ENCODE data around the gene NRCAM.
"Not testable (repeated sequence)": the region's sequence is repeated elsewhere in the genome, so short reads cannot be mapped to it uniquely, and the experiment has no call there.

The NRCAM gene

DNA sequence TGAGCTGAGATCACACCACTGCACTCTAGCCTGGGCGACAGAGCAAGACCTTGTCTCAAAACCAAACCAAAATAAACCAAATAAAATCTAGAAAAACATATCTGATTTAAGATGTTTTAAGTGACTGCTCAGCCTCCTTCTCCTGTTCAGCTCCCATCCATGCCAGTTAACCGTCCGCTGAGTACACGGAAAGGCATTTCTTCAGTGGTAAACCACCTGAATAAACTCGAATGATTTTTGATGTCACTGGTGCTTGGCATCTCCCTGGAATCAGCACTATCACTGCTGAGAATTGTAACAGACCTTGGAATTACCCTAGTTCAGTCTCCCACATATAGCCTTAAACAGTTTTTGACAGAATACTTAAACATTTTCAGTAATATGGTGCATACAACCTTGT is 24.1 kb upstream of the NRCAM start:
- no peaks in the 10 kb centered on the region for H3K9me3 ChIP-seq (ENCODE audit: control insufficient read depth, low read length)
- no peaks in the 10 kb centered on the region for H3K36me3 ChIP-seq (ENCODE audit: control insufficient read depth, insufficient read depth, low read length)
- H3K9ac ChIP-seq (ENCODE audit: low read length), result no peak overlapping the region
- H3K27me3 ChIP-seq (ENCODE audit: control insufficient read depth, insufficient read depth, low read length), result no peaks in the 10 kb centered on the region
- H3K4me1 ChIP-seq (ENCODE audit: control insufficient read depth, insufficient read depth, low read length), result no peaks in the 10 kb centered on the region
- H3K4me3 ChIP-seq (ENCODE audit: low read length), result no peak overlapping the region

GRCh38 chr7:108479751-108480150 is 23.5 kb upstream of the NRCAM start:
- Histone ChIP-seq H3K4me3 (ENCODE audit: low read length) (no peak overlapping the region), H3K9ac (ENCODE audit: low read length) (no peak overlapping the region), H3K27me3 (ENCODE audit: control insufficient read depth, insufficient read depth, low read length) (no peaks in the 10 kb centered on the region), H3K4me1 (ENCODE audit: control insufficient read depth, insufficient read depth, low read length) (no peaks in the 10 kb centered on the region), H3K36me3 (ENCODE audit: control insufficient read depth, insufficient read depth, low read length) (no peaks in the 10 kb centered on the region), H3K9me3 (ENCODE audit: control insufficient read depth, low read length) (no peaks in the 10 kb centered on the region)

GRCh38 chr7:108479118-108479517 is 22.9 kb upstream of the NRCAM start:
- Histone ChIP-seq H3K36me3 (ENCODE audit: control insufficient read depth, insufficient read depth, low read length) (no peaks in the 10 kb centered on the region), H3K9ac (ENCODE audit: low read length) (no peak overlapping the region), H3K4me3 (ENCODE audit: low read length) (no peak overlapping the region), H3K27me3 (ENCODE audit: control insufficient read depth, insufficient read depth, low read length) (no peaks in the 10 kb centered on the region), H3K4me1 (ENCODE audit: control insufficient read depth, insufficient read depth, low read length) (no peaks in the 10 kb centered on the region), H3K9me3 (ENCODE audit: control insufficient read depth, low read length) (no peaks in the 10 kb centered on the region)

GRCh38 chr7:108468246-108468645 is 12.0 kb upstream of the NRCAM start:
- H3K9ac ChIP-seq (ENCODE audit: low read length), result no peak overlapping the region
- no peak overlapping the region for H3K4me3 ChIP-seq (ENCODE audit: low read length)
- no peaks in the 10 kb centered on the region for H3K4me1 ChIP-seq (ENCODE audit: control insufficient read depth, insufficient read depth, low read length)
- H3K27me3 ChIP-seq (ENCODE audit: control insufficient read depth, insufficient read depth, low read length), result no peaks in the 10 kb centered on the region
- no peaks in the 10 kb centered on the region for H3K9me3 ChIP-seq (ENCODE audit: control insufficient read depth, low read length)
- no peaks in the 10 kb centered on the region for H3K36me3 ChIP-seq (ENCODE audit: control insufficient read depth, insufficient read depth, low read length)

- H3K9me3 ChIP-seq (ENCODE audit: control insufficient read depth, low read length), result no peaks in the 10 kb centered on the region
- H3K27me3 ChIP-seq (ENCODE audit: control insufficient read depth, insufficient read depth, low read length), result no peaks in the 10 kb centered on the region
- no peak overlapping the region for H3K4me3 ChIP-seq (ENCODE audit: low read length)
- no peak overlapping the region for H3K9ac ChIP-seq (ENCODE audit: low read length)
- no peaks in the 10 kb centered on the region for H3K36me3 ChIP-seq (ENCODE audit: control insufficient read depth, insufficient read depth, low read length)
- H3K4me1 ChIP-seq (ENCODE audit: control insufficient read depth, insufficient read depth, low read length), result no peaks in the 10 kb centered on the region
Observed at GRCh38 chr7:108467391-108467790, 11.2 kb upstream of the NRCAM start.

DNA sequence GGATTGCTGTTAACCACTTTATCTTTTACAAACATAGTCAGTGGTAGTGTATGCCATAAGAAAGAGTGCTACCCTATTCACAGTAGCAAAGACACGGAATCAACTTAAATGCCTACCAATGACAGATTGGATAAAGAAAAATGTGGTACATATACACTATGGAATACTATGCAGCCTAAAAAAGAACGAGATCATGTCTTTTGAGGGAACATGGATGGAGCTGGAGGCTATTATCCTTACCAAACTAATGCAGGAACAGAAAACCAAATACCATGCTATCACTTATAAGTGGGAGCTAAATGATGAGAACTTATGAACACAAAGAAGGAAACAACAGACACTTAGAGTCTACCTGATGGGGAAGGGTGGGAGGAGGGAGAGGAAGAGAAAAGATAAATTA is 10.1 kb upstream of the NRCAM start:
- not testable (repeated sequence) for H3K36me3 ChIP-seq (ENCODE audit: control insufficient read depth, insufficient read depth, low read length); H3K9me3 ChIP-seq (ENCODE audit: control insufficient read depth, low read length); H3K9ac ChIP-seq (ENCODE audit: low read length); H3K4me3 ChIP-seq (ENCODE audit: low read length); H3K27me3 ChIP-seq (ENCODE audit: control insufficient read depth, insufficient read depth, low read length); H3K4me1 ChIP-seq (ENCODE audit: control insufficient read depth, insufficient read depth, low read length)

DNA sequence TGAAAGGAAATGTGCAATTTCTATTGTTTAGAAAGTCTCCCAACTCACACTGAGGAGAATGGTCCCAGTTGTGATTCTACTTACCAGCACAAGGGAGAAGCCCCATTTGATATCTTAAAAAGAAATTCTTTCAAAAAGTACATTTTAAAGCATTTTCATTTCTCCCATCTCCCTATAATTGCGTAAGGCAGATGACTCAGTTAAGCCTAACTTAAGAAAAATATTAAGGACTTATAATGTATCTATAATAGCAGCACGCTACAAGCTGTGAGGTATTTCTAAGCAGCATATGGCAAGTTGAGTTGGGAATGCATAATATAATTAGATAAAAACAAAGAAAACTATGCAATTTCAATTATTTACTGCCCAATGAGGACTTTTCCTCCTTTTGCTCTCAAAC is 8.5 kb upstream of the NRCAM start:
- no peak overlapping the region for H3K9ac ChIP-seq (ENCODE audit: low read length)
- H3K27me3 ChIP-seq (ENCODE audit: control insufficient read depth, insufficient read depth, low read length), result no peaks in the 10 kb centered on the region
- H3K9me3 ChIP-seq (ENCODE audit: control insufficient read depth, low read length), result no peaks in the 10 kb centered on the region
- no peak overlapping the region for H3K4me3 ChIP-seq (ENCODE audit: low read length)
- no peaks in the 10 kb centered on the region for H3K4me1 ChIP-seq (ENCODE audit: control insufficient read depth, insufficient read depth, low read length)
- no peaks in the 10 kb centered on the region for H3K36me3 ChIP-seq (ENCODE audit: control insufficient read depth, insufficient read depth, low read length)

GRCh38 chr7:108463613-108464012 is 7.4 kb upstream of the NRCAM start:
- H3K36me3 ChIP-seq (ENCODE audit: control insufficient read depth, insufficient read depth, low read length), result no peaks in the 10 kb centered on the region
- no peak overlapping the region for H3K4me3 ChIP-seq (ENCODE audit: low read length)
- H3K27me3 ChIP-seq (ENCODE audit: control insufficient read depth, insufficient read depth, low read length), result peaks cover 2% of the 10 kb centered on the region
- no peaks in the 10 kb centered on the region for H3K4me1 ChIP-seq (ENCODE audit: control insufficient read depth, insufficient read depth, low read length)
- H3K9me3 ChIP-seq (ENCODE audit: control insufficient read depth, low read length), result no peaks in the 10 kb centered on the region
- no peak overlapping the region for H3K9ac ChIP-seq (ENCODE audit: low read length)

DNA sequence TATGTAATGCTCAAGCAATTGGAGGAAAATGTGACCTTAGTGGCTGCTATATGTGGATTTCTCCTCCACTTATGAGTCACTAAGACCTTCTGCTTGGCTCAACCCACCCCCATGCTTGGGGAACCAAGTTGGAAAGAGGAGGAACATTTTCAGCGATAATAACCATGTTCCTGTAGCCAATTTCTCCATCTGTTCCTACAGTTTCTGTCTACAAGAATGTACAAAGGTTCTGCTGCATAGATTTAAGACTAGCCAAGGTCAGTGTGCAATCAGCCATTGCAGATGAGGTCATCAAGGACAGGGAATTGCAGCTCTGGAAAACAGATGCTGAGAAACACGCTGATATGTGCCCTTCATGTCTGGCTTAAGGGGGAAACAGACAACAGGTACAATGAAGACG is 5.6 kb upstream of the NRCAM start:
- Histone ChIP-seq H3K36me3 (ENCODE audit: control insufficient read depth, insufficient read depth, low read length) (no peaks in the 10 kb centered on the region), H3K4me1 (ENCODE audit: control insufficient read depth, insufficient read depth, low read length) (no peaks in the 10 kb centered on the region), H3K4me3 (ENCODE audit: low read length) (no peak overlapping the region)

DNA sequence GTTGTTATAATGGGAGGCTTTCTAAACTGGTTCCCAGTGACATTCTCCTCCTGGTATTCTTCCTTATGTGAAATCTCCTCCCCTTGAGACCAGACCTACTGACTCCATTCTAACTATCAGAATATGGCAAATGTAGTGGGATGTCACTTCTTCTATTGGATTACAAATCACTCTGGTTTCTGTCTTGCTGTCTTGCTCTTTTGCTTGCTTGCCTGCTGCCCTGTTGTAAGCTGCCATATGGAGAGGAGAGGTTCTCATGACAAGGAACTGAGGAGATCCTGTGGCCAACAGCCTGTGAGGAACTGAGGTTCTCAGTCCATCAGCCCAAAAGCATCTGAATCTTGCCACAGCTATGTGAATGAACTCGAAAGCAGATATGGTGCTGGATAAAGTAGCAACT is 4.7 kb upstream of the NRCAM start:
- Histone ChIP-seq H3K9ac (ENCODE audit: low read length) (no peak overlapping the region), H3K36me3 (ENCODE audit: control insufficient read depth, insufficient read depth, low read length) (no peaks in the 10 kb centered on the region), H3K4me1 (ENCODE audit: control insufficient read depth, insufficient read depth, low read length) (no peaks in the 10 kb centered on the region), H3K4me3 (ENCODE audit: low read length) (no peak overlapping the region), H3K27me3 (ENCODE audit: control insufficient read depth, insufficient read depth, low read length) (peaks cover 22% of the 10 kb centered on the region), H3K9me3 (ENCODE audit: control insufficient read depth, low read length) (no peaks in the 10 kb centered on the region)

More for the DNA sequence above, 5.6 kb upstream of the NRCAM start:
- H3K27me3 ChIP-seq (ENCODE audit: control insufficient read depth, insufficient read depth, low read length), result peaks cover 18% of the 10 kb centered on the region
- H3K9me3 ChIP-seq (ENCODE audit: control insufficient read depth, low read length), result no peaks in the 10 kb centered on the region
- no peak overlapping the region for H3K9ac ChIP-seq (ENCODE audit: low read length)

- Histone ChIP-seq H3K4me1 (ENCODE audit: control insufficient read depth, insufficient read depth, low read length) (no peaks in the 10 kb centered on the region), H3K27me3 (ENCODE audit: control insufficient read depth, insufficient read depth, low read length) (peaks cover 31% of the 10 kb centered on the region), H3K36me3 (ENCODE audit: control insufficient read depth, insufficient read depth, low read length) (no peaks in the 10 kb centered on the region), H3K9ac (ENCODE audit: low read length) (no peak overlapping the region), H3K9me3 (ENCODE audit: control insufficient read depth, low read length) (no peaks in the 10 kb centered on the region), H3K4me3 (ENCODE audit: low read length) (no peak overlapping the region)
Observed at GRCh38 chr7:108459922-108460551, 3.8 kb upstream of the NRCAM start.

GRCh38 chr7:108457871-108458270 is 1.6 kb upstream of the NRCAM start:
- H3K9ac ChIP-seq (ENCODE audit: low read length), result no peak overlapping the region
- H3K4me3 ChIP-seq (ENCODE audit: low read length), result no peak overlapping the region
- H3K9me3 ChIP-seq (ENCODE audit: control insufficient read depth, low read length), result no peaks in the 10 kb centered on the region
- no peaks in the 10 kb centered on the region for H3K4me1 ChIP-seq (ENCODE audit: control insufficient read depth, insufficient read depth, low read length)
- H3K27me3 ChIP-seq (ENCODE audit: control insufficient read depth, insufficient read depth, low read length), result peaks cover 45% of the 10 kb centered on the region
- no peaks in the 10 kb centered on the region for H3K36me3 ChIP-seq (ENCODE audit: control insufficient read depth, insufficient read depth, low read length)

All from mucosa of stomach (tissue), 1 donor.